Midbrain (tissue), 1 donor: Measurements from ENCODE around the gene PLD3.
"Not testable (repeated sequence)": the region's sequence is repeated elsewhere in the genome, so short reads cannot be mapped to it uniquely, and the experiment has no call there.

Experiments
- DNase-seq: peaks from one replicate; lab custom pipeline; 2025; lab: John Stamatoyannopoulos, UW

The PLD3 gene

DNA sequence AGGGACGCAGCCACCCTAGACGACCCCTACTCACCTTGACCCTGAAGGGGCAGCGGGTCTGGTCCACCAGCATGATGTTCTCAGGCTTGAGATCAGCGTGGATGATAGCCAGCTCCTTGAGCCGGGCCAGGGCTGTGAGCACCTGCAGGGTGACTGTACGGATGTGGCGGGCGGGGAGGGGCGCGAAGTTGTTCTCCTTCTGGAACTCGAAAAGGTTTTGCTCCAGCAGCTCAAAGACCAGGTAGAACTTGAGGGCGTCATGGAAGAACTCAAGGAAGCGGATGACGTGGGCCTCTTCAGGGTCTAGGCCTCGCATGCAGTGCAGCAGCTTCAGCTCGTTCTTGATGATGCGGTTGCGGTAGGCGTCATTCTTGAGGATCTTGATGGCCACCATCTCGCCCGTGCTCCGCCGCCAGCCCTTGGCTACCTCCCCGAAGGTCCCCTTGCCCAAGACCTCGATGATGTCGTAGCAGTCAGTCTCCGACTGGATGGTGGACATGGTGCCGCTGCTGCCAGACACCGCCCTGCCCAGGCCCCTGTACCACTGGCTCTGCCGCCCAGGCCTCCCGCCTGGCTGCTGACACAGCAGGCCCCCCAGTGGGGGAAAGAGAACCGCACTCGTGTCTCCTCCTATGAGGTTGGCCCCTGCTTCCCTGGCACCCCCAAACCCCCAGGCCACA, 41.0 kb downstream of the PLD3 start:
- DNase-seq = no peak

DNA sequence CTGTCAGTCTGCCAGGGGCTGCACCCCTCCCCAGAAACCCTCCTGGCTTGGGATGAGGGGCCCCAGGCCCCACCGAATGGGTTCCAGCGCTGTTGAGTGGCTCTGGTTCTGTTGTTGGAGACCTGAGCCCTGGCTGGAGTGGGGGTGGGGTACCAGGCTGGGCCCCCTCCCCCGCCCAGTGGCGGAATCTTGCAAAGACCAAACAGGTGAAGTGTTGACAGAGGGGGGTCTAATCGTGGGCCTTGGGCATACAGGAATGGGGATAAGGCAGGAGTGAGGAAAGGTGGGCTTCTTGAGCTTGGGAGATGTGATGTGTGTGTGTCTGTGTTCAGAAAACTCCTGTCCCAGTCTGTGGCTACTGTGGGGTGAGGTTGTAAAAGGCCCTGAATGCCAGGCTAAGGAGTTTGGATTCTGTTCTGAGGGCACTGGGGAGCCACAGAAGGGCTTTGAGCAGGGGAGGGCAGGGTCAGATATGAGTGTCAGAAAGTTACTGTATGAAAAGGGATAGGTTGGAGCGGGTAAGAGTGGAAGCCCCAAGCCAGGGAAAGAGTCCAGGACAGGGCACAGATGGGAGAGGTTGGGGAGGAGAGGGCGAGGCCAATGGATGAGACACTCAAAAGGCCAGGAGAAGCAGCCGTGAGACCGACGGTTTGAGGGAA, 41.7 kb downstream of the PLD3 start, which contains the start of gene HIPK4:
Gene HIPK4 (minus strand): TSS at position 98 of the 659 bp plus-strand sequence. CDS start 279 bp downstream, outside the sequence.
- no peak for DNase-seq

DNA sequence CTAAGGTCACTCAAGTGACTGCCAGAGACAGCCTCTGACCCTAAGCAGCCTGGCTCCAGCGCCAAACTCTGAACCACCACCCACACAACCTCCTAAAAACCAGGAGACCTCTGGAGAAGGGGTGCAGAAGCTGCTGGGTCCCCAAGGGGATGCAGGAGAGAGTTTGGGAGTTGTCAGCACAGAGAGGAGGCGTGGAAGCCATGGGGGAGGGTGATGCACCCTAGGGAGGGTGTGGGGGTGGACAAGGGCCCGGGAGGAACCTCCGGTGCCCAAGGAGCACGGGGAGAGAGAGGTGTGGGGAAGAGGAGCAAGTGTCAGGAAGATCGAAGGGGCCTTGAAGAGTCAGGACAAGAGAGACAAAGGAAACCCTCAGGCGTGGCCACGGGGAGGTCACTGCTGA, 43.6 kb downstream of the PLD3 start:
- no peak for DNase-seq

DNA sequence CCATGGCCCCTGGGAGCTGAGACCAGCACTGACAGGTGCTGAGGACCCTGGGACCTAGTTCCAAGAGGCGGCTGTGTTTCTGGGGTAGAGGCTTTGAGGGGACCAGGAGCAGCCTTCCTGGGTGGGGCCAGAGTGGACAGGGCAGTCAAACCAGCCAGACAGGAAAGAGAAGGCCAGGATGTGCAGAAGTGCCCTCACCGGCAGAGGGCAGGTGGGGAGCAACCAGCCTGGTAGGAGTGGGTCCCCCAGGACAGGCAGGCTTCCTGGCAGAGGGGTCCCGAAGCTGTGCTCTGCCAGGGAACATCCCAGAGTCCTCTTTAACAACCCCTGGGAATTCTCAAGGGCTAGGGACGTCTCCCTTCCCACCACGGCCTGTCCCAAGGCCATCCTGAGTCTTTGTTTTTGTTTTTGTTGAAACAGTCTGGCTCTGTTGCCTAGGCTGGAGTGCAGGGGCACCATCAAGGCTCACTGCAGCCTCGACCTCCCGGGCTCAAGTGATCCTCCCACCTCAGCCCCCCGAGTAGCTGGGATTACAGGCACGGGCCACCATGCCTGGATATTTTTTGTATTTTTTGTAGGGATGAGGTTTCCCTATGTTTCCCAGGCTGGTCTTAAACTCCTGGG, 44.5 kb downstream of the PLD3 start:
- DNase-seq = no peak

DNA sequence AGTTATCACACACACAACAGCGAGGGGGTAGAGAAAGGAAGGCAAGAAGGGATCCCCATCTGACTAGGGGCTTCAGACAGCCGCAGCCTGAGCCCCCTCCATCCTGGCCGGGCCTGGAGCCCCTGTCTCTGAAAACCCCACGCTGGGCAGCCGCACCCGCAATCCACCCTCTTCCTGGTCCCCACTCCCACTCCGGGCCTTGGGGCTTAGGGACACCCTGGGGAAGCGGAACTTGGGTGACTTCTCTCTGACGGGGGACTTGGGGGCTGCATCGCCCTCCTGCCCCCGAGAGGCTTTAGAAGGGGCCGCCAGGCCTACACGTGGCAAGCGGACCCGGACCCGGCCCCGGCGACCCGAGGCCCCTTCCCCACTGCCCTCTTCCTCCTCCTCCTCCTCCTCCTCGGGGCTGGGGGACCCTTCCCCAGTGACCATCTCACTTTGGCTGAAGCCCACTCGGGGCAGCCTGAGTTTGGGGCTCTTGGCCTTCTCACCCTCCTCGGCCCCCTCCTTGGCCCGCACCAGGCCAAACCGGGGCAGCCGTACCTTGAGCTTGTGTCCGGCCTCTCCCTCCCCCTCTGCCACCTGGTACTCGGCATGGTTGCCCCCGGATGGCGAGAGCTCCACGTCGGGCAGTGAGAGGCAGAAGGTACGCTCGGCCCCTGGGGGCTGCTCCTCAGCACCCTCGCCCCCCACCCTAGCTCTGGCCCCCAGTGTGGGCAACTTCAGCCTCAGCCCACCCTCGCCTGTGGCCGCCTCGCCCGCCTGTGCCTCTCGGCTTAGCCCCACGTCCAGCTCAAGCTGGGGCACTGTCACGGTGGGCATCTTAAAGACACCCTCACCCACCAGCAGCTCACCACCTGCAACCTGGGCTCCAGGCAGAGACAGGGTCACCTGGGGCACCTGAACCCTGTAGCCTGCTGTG, 45.7 kb downstream of the PLD3 start:
- no peak for DNase-seq

DNA sequence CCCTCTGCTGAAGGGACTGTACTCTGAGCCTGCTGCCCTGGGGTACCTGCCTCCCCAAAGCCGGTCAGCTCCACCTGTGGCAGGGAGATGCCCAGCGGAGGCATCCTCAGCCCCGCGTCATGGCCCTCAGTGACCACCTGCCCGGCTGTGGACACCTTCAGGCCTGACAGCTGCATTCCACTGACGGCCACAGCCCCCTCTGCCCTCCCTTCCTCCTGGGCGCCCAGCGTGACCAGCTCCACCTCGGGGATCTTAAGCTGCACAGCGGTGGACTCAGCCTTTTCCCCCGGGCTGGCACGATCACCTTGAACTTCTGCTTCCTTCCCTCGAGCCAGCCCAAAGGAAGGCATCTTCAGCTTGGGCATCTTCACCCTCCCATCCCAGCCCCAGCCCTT, 46.3 kb downstream of the PLD3 start:
- DNase-seq = no peak

DNA sequence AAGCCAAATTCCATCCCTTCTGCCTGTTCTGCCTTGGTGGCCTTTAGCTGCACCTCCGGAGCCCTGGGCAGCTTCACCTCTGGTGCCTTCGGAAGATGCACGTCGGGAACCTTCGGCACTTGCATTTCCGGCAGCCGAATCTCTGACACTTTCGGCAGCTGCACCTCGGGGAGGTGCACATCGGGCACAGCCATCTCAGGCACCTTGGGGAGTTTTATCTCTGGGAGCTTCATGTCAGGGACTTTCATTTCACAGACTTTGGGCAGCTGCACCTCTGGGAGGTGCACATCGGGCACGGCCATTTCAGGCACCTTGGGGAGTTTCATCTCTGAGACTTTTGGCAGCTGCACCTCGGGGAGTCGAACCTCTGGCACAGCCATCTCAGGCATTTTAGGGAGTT, 47.5 kb downstream of the PLD3 start:
- DNase-seq = no peak

DNA sequence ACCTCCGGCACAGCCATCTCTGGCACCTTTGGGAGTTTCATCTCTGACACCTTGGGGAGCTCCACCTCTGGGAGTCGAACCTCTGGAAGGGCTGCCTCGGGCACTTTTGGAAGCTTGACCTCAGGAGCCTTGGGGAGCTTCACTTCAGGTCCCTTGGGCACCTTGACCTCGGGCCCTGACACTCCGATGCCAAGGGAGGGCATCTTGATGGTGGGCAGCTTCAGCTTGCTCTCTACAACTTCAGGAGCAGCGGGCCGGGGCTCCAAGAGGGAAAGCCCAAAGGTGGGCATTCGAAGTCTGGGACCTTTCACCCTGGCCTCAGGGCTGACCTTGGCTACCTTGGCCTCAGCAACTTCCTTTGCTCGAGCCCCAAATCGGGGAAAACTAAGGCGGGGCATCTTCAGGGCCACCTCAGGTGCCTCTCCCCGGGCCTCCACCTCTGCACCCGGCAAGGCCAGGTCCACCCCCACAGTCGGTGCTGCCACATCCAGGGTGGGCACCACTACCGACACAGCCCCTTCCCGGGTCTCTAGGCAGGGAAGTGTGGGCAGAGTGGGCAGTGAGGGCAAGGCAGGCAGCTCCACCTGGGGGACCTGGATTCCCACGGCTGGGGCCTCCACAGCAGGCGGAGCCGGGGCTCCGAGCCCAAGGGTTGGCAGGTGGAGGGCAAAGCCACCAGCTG, 48.5 kb downstream of the PLD3 start:
- DNase-seq = no peak

DNA sequence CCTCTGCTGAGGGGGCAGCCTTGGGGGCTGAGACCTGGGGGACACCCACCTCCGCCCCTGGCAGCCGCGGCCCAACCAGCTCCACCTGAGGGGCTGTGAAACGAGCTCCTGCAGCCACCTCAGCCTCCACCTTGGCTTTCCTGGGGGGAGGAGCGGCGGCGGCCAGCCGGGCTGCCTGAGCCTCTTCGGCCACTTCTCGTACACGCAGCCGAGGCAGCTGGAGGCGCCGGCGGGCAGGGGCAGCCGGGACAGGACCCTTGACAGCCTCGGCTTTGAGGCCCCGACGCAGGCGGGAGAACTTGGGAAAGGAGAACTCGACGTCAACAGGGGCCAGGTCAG, 49.0 kb downstream of the PLD3 start:
- DNase-seq = no peak

DNA sequence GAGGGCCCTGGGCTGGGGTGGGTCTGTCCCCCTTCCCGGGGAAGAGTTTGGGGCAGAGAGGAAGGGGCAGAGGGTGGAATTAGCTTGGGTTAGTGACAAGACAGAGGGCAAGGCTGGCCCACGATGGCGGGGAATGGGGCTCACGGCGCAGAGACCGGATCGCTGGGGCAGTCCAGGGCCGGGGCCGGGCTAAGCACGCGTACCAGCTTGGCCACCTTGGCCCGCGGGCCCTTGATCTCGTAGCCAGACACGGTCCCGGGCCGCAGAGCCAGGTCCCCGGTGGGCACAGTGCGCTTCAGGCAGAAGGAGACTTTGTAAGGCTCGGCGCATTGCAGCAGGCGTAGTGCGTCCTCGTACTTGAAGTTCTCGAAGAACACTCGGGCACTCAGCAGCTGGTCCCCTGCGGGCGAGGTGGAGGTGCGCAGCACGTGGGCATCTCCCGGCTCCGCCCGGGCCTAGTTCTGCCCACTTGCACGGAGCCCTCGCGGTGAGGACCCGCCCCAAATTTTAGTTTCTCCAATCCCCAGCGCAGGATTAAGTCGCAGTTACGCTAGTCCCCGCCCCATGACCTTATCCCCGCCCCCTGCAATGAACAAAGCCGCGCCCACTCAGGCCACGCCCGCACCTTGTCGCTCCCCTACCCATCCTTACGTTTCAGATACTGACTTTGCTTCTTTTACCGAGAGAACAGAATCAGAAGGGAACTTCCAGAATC, 50.1 kb downstream of the PLD3 start:
- DNase-seq = no peak

DNA sequence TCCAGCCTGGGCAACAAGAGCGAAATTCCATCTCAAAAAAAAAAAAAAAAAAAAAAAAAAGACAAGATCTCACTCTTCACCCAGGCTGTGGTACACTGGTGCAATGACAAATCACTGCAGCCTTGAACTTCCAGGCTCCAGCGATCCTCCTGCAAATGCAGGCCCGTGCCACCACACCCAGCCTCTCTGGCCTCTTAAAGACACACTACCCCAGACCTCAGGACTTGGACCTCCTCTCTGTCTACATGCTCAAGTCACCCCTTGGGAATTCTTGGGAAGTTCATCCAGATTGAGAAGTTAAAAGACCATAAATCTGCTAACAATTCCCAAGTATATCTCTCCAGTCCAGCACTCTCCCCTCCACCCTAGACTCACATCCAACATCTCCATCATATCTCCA, 52.1 kb downstream of the PLD3 start:
- no peak for DNase-seq

DNA sequence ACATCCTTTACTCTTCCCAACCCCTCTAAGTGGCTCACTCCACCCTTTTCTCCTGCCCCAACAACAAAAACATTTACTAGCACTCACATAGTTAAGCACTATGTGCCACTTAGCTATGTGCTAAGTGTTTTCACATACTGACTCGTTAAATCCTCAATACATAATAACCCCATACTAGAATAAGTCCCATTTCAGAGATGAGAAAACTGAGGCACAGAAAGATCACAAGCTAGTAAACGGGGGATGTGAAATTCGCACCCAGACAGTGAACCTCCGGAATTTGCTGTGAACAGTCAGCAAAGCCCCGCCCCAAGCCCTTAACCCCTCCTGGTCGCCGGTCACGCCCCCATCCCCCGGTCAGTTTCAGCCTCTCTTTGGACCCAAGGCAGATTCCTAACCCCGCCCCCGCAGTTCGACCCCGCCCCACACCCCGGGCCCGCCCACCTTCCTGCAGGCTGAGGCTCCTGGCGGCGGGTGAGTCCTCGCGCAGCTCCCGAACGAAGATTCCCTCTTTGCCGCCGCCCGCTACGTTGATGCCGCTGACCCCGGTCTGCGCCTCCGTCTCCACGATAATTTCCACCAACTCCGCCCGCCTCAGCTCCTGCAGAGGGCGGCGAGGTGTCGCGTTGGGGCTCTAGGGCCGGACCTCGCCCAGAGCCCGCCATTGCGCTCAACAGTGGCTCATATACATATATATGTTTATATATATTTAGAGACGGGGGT, 54.9 kb downstream of the PLD3 start:
- peak; percentile 14 for DNase-seq

DNA sequence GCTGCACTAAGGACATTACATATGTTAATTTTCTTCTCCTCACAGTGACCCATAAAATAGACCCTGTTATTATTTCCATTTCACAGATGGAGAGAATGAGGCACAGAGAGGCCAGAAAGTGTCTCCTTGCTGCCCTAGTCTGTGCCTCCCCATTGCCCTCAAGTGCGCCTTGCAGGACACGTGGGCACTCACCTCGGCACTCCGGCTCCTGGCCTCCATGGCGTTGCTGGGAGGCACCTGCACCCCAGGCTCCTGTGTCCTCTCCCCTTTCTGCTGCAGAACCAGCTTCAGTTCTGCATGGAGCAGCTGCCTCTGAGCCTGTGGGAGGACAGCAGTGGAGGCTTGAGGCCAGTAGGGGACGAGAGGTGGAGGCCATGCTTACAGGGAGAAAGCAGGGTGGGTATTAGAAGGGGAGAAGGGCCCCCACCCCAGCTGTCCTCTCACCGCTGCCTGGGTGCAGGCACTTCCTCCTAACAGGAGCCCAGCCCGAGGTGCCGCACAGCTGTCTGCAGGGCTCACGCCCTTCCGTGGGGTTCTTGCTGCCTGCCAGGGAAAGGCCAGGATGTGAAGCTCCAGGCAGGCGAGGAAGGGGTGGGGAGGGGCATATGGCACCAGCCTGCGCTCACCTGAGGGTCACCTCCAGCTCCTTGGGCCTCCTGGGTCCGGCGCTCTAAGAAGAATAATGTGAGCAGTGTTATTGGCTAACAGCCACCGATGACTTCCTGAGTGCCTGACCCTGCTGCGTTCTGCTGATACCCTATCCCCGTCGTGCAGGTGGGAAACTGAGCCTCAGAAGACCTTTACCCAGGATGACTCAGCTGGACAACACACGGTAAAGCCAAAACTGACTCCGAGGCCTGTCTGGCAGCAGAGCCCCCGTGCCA, 59.5 kb downstream of the PLD3 start:
- no peak for DNase-seq

DNA sequence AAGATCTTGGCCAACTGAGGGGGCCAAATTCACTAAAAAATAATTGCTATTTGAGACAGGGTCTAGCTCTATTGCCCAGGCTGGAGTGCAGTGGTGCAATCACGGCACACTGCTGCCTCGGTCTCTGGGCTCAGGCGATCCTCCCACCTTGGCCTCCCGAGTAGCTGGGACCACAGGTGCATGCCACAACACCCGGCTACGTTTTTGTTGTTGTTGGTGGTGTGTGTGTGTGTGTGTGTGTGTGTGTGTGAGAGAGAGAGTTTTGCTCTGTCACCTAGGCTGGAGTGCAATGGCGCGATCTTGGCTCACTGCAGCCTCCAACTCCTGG, 60.1 kb downstream of the PLD3 start:
- DNase-seq = not testable (repeated sequence)

DNA sequence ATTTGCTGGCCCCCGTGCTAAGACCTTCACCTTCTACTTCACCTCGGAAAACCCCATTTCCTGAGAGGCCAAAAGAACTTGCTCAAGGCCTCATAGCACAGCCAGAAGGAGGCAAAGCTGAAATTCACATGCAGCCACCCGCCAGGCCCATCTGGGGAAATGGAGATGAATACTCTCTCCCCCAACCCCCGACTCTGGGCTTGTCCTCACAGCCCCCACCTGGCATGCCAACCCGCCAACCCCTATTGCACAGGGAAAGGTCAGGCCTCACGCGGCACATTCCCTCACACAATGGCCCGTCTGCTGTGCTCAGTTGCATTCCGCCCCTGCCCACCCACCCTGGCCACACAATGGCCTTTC, 61.5 kb downstream of the PLD3 start:
- no peak for DNase-seq

DNA sequence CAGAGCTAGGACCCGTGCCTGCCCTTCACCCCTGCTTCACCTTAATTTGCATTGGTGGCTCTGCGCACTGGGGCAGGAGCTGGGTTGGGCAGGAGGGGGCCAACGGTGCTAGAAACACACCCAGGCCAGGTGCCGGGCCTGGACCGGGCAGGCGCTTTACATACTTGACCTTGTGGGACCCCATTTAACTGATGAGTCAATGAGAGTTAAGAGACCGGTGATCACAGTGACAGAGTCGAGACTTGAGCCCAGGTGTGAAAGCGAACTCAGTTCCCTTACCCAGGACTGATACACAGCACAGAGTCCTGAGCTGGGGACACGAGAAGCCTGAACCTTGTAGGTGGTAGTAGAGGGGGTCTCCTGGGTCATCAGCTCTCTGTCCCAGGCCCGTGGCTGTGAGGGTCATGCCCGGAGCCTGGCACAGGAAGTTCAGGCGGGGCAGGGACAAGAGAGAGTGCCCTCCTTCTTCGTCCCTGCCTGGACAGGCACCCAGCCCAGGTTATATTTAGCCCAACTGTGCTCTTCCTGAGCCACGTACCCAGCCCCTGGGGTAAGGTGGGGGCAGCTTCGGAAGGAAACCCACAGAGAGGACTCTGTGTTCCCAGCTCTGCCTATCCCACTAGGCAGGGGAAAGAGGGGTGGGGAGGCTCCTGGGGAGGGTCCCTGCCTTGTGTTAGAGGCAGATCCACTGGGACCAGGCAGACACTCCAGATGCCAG, 62.8 kb downstream of the PLD3 start:
- no peak for DNase-seq

DNA sequence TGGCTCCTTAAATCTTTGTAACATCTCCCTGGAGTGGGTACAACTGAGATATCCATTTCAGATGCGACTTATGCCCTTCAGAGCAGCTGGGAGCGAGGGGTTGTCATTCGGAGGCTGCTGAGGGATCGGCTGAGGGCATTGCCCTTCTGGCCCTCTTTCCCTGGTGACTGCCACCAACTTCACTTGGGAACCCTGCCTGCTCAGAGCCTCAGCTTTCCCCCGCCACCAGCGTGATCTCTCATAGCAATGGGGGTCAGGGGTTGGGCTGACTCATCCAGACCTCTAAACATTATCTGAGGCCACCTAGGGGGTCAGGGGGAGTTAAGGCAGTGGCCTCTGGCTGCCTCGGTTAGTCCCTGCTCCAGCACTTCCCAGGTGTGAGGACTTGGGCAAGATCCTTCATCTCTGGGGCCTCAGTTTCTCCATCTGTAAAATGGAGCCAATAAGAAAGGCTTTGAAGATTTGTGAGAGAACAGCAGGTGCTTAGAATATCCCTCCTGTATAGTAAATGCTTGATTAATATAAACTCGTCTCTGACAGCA, 63.5 kb downstream of the PLD3 start:
- DNase-seq = no peak

DNA sequence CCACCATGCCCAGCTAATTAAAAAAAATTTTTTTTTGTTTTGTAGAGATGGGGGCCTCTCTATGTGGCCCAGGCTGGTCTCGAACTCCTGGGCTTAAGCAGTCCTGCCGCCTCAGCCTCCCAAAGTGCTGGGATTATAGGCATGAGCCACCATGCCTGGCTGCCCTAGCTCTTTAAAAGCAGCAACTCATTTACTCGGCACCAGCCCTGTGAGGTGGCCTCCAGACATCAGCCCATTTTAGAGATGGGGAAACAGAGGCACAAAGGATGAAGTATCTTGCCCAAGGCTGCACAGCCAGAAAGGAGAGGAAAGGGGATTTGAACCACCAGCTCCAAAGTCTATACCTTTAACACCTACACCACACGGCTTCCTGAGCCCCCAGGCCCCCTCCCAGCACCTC, 64.4 kb downstream of the PLD3 start:
- no peak for DNase-seq
